Mammary epithelial cell (primary cell): ENCODE measurements around the gene CD300E.

Source experiments
- EZH2 ChIP-seq: IDR thresholded peaks from 2 replicates; pipeline ENCODE4 v1.6.1; 2012; ENCODE audit warnings: low read length, inconsistent platforms, borderline replicate concordance
- TF ChIP-seq, protein P1 (sequence below), 2 donors: IDR thresholded peaks in 1 of 2; conservative IDR thresholded peaks in 1 of 2; 2 replicates each; pipeline ENCODE4 v1.5.1; 2011 to 2012; ENCODE audit warnings: inconsistent platforms in 2 of 2, low read length in 2 of 2, mild to moderate bottlenecking in 2 of 2, control low read depth in 1 of 2, low read depth in 1 of 2; ENCODE audit not compliant: insufficient read depth in 1 of 2; ENCODE audit errors: extremely low read depth in 1 of 2

DNA sequence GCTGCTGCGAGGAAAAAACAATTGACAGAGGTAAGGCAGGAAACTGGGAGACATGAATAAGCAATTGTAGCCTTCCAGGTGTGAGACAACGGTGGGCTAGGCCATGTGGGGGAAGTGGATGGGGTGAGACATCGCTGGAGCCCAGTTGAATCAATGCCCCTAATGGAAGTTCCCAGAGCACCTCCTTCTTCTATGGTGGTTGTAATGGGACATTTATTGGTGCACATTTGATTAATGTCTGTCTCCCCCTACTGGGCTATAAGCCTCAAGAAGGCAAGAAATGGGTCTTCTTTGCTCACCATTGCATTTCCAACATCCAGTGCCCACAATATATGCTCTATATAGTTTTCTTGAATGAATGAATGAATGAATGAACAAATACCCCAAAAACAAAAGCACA is 22.7 kb upstream of the CD300E start:
- TF ChIP-seq, protein P1, sequence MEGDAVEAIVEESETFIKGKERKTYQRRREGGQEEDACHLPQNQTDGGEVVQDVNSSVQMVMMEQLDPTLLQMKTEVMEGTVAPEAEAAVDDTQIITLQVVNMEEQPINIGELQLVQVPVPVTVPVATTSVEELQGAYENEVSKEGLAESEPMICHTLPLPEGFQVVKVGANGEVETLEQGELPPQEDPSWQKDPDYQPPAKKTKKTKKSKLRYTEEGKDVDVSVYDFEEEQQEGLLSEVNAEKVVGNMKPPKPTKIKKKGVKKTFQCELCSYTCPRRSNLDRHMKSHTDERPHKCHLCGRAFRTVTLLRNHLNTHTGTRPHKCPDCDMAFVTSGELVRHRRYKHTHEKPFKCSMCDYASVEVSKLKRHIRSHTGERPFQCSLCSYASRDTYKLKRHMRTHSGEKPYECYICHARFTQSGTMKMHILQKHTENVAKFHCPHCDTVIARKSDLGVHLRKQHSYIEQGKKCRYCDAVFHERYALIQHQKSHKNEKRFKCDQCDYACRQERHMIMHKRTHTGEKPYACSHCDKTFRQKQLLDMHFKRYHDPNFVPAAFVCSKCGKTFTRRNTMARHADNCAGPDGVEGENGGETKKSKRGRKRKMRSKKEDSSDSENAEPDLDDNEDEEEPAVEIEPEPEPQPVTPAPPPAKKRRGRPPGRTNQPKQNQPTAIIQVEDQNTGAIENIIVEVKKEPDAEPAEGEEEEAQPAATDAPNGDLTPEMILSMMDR (conservative IDR thresholded peaks at IDR 0.05 in 1 of 2, IDR thresholded peaks at IDR 0.05 in 1 of 2; ENCODE audit: extremely low read depth in 1 of 2, insufficient read depth in 1 of 2, low read depth in 1 of 2, low read length in 2 of 2) = peak; percentile 39 to 54
- TF ChIP-seq EZH2 = no peak
